HG03520 (cell line): Measurements from ENCODE around the gene KCNA3.
"Not testable (repeated sequence)": the region's sequence is repeated elsewhere in the genome, so short reads cannot be mapped to it uniquely, and the experiment has no call there.

Experiments
- ATAC-seq: cut with Tn5 transposase; IDR thresholded peaks from one replicate; pipeline ENCODE4 v1.9.1; 2021; ENCODE audit warnings: mild to moderate bottlenecking, moderate library complexity; ENCODE audit not compliant: unreplicated experiment

KCNA3 gene

DNA sequence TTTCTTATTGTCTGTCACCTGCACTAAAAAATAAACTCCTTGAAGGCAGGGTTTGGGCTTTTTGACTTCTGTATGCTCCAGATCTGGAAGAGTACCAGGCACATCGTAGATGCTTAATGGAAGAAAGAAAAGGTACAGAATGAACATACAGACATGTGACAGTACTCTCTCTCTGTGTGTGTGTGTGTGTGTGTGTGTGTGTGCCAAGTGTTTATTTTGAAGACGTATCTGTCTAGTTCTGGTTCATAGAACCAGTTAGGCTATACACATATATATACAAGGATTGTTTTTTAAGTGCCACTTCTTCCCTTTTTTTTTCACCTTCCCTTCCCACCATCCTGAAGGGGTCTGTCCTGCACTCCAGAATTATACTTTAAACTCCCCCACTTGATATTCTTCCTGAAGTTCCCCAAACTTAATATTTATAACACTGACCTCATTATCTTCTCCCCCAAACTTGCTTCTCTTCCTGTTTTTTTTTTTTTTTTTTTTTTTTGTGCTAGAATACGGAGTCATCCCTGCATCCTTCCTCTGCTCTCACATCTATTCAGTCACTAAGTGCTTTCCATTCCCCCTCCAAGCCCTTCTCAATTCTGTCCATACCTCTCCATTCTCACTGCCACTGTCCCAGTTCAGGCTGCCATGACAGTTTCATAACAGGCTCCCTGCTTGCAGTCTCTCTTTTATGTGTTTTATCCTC is 5.4 kb upstream of the KCNA3 start:
- ATAC-seq = no peak

DNA sequence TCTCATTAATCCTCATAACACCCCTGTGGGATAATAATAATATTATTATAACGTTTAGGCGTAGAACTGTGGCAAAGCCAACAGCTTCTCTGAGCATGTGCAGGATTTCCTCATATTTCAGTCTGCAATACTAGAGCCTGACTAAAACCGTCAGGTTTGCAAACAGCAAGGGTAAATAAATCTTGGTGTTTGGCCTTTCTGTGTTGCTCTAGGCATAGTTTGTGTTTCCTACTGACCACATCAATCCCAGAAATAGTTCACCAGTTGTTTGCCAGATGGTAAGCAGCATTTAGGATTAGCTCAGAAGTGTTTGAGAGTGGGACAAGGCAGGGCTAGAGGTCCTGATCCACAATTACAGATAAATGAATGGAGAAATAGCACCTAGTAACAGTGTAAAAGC is 2.8 kb upstream of the KCNA3 start:
- no peak for ATAC-seq

DNA sequence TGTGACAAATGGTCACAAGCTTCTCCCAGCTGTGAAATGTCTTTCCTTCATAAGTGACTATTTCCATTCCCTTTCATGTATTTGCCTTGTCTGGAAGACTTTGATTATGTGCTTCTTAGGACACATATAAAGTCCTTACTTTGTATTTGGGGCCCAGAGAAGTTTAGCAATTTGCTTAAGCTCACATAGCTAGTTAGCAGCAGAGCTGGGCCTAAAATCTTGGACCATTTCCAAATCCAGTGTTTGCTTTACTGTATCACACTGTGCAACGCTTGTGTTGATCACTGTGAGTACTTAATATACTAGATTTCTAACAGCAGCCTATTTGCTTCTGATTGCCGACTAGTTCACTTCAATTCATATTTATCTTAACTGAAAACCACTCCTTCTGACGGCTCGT is 2.2 kb upstream of the KCNA3 start:
- no peak for ATAC-seq

DNA sequence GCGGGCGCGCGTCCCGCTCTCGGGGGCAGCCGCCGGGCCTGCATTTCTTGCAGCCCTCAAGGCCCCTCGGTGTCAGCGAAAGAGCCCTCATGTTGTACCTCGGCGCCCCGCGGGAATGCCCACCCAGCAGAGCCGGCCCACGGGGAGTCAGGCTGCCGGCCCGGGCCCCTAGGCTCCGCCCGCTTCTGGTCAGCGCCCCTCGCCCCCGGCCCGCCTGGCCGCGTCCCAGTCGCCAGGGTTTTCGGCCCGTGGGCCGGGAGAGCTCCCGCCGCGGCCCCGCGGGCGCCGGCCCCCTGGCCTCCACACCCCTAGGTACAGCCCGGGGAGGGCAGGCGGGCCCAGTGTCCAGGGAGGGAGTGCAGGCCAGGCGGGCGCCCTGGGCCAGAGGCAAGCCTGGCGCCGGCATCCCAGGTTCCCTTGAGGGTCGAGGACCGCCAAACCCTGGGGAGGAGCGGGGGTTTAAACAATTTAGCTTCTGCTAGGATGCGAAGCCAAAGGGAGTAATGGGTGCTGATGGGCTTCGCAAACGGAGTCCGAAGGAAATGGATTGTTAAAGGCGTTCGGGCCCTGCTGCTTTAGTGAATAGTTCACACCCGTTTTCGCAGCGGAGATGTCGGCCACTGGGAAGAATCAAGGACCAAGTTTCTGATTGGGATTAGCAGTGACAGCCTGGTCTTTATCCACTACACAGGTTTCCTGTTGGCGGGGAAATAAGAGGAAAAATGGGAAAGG is 486 bp upstream of the KCNA3 start:
- ATAC-seq = no peak

- no peak for ATAC-seq
Observed at GRCh38 chr1:110673805-110674336, 869 bp downstream of the KCNA3 start.

DNA sequence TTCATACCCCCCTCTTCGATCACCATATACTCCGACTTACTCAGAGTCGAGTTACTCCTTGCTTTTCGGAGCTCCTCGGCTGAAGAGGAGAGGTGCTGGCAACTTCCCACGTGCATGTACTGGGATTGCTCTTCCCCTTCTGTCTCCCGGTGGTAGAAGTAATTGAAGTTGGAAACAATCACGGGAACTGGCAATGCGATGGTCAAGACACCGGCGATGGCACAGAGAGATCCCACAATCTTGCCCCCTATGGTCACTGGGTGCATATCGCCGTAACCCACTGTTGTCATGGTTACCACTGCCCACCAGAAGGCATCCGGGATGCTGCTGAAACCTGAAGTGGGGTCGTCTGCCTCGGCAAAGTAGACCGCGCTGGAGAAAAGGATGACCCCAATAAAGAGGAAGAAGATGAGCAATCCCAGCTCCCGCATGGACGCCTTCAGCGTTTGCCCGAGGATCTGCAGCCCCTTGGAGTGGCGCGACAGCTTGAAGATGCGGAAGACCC is 1.5 kb downstream of the KCNA3 start:
- ATAC-seq = no peak

DNA sequence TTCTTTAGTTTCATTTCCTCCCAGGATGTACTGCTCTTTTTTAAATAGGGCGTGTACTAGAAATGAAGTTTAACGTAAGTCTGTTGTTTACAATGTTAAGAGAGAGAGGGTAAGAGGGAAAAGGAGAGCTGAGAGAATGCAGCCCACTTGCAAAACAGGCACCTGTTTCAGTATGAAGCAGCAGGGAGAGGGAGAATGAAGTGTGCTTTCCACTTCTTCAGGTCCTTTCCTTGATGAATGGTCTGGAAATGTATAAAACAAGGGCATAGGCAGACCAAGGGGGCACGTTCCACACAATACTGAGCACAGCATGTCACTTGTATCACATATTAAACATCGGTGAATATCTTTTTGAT is 2.0 kb downstream of the KCNA3 start:
- no peak for ATAC-seq

DNA sequence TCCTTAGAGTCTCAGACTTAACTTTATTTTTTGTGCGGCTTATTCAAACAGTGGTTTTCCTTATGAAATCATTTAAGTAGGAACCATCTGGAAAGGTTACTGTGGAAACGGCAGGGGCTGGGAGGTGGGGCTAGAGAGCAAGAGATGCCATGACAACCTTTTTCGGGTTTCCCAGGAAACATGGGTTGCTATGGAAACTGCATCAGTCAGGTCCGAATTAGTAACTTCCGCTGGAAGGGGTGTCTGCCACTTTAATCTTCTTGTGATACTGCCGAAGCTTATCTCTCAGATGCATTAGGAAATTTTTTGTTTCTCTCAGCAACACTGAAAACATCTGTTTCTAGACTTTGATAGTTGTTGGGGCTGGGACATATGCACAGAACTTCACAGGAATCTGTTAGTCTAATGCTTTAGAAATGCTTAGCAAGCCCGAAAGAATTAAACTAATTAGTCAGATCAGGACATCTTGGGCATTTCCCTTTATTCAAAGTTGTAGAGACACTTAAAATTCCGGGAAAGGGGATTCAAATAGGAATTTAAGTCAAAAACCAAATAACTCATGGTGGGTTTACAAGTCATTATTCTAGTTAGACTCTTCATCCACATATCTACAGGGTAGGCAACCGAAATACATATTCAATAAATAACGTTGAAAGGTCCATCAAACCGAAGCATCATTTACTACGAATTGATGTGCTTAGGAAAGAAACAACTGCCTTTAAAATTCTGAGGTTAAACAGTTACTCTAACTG is 2.6 kb downstream of the KCNA3 start:
- ATAC-seq = no peak

- no peak for ATAC-seq
Observed at GRCh38 chr1:110671361-110671760, 3.4 kb downstream of the KCNA3 start.

DNA sequence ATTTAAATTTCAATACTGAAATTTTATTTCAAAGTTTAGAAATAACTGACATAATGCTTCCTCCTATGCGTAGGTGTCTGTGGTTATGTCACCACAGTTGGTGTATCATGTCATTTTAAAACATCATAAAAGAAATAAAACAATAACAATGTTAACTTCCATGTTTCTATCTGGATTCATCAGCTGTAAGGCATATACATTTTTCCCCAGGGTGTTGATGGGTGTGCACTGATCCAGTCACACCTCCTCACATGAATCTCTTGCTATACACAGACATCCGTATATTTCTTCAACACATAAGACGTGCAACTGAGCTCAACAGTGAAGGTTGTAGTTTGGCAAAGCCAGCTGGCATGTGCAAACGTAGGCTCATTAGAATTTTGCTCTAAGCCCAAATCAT is 6.2 kb downstream of the KCNA3 start:
- ATAC-seq = no peak

GRCh38 chr1:110667776-110668175 is 7.0 kb downstream of the KCNA3 start:
- no peak for ATAC-seq

GRCh38 chr1:110663241-110663640 is 11.5 kb downstream of the KCNA3 start:
- ATAC-seq = no peak

DNA sequence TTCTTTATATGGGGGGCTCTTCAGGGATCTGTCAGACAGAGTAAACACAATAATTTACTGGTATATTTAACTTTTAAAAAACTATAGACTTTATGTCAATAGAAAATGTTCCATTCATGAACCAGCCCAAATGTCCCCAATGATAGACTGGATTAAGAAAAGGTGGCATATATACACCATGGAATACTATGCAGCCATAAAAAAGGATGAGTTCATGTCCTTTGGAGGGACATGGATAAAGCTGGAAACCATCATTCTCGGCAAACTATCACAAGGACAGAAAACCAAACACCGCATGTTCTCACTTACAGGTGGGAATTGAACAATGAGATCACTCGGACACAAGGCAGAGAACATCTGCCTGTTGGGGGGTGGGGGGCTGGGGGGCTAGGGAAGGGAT is 15.2 kb downstream of the KCNA3 start:
- ATAC-seq = not testable (repeated sequence)

- ATAC-seq = no peak
Observed at GRCh38 chr1:110657351-110657750, 17.4 kb downstream of the KCNA3 start.

DNA sequence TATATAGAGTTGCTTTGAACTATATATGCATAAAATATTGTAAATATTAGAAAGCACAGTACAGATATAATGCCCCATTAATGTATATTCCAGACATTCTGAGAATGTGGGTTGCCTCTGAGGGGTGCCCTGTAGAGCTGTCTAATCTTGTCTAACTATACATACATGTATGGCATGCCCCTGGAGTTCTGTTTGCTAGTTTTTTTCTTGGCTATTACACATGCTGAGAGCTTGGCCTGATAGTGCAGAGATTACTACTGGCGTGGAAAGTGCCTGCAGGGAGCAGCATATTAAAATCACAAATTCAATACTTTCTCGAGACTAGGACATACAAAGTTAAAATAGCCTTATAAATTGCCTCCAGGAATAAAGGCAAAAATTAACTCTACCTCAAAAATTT is 24.1 kb downstream of the KCNA3 start:
- no peak for ATAC-seq

DNA sequence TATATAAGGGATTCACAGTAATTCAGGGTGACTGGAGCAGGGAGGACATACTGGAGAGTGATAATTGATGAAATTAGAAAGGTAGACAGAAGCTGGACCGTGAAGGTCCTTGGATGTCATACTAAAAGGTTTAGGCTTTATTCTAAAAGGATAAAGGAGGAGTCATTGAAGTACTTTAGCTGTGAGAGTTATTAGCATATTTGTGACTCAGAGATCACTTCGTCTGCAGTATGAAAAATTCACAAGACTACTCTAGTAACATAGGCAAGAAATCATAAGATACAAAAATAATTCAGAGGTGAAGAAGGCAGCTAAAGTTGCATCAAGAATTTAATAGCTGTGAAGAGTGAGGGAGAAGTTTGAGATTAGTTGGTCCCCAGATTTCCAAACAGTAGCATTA is 26.3 kb downstream of the KCNA3 start:
- ATAC-seq = no peak

DNA sequence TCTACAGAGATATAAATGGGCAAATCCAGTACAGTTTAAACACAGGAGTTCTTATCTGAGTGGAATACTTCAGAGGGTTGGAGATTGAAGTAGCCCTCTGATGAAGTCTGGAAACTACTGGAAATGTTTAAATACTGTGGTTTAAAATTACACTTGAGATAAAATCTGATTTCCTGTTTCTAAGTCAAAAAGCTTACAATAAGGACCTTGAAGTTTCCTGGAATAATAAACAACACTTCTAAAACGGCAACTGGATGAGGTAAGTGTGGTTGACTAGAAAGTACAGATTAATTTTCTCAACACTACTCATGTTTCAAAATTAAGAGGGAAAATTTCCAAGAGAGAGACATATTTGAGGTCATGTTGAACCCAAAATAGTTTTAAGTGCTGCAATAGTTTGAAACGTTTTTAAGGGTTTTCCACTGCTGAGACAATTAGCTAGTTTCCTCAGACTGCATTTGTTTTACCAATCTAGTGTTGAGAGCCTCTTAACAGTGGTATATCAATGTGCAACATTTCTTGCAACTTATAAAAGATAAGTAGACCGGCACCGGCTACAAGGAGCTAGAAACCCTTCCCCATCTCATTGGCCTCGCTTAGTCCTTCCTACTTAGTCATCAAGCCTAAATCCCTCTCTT is 27.4 kb downstream of the KCNA3 start:
- ATAC-seq = no peak

GRCh38 chr1:110645821-110646735 is 28.7 kb downstream of the KCNA3 start:
- ATAC-seq = no peak

DNA sequence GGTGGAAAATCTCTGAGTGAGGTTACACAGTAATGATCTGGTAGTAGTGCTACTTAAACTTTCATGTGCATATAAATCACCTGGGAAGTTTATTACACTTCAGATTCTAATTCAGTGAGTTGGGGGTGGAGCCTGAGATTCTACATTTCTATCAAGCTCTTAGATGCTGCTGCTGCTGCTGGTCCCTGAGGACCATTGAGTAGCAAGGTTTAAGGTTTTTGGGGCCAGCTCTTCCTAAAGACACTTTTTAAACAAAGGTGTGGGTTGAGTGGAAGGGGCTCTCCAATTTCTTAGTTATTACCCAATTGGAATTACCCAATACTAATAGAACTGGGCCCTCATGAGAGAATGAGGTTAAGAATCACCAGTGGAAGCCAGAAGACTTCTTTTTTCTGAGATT is 29.5 kb downstream of the KCNA3 start:
- no peak for ATAC-seq

GRCh38 chr1:110643879-110644472 is 30.8 kb downstream of the KCNA3 start:
- ATAC-seq = no peak
